Keratinocyte (primary cell): ENCODE results near the gene MAOB. TPM values are rescaled to one million over a fixed set of nuclear protein-coding genes. Genes with fewer than 3 reads are reported as not detected.

Experiments used
- DNase-seq: peaks from one replicate; pipeline ENCODE4 v3.0.0-alpha.2; 2011; ENCODE audit warnings: low read depth, missing footprints, low spot score
- FAIRE-seq: peaks from 2 replicates; lab custom pipeline; 2011; peaks lifted over from hg19 to GRCh38; lab: Jason Lieb, UNC
- H2AFZ ChIP-seq: 2 replicates; pipeline ENCODE4 v1.6.0; 2012; ENCODE audit warnings: low read length, control low read depth, inconsistent platforms; ENCODE audit not compliant: control insufficient read depth
- H3K27ac ChIP-seq: 2 replicates; pipeline ENCODE4 v1.5.1; 2011; ENCODE audit warnings: low read length; ENCODE audit not compliant: control insufficient read depth, insufficient read depth
- H3K27me3 ChIP-seq: 3 replicates; pipeline ENCODE4 v1.6.0; 2011; ENCODE audit warnings: low read length; ENCODE audit not compliant: control insufficient read depth, insufficient read depth; ENCODE audit errors: extremely low read depth
- H3K36me3 ChIP-seq, 2 experiments: 2 replicates in 1 of 2; 3 replicates in 1 of 2; pipeline ENCODE4 v1.5.1; 2011; ENCODE audit warnings: low read length in 2 of 2, mild to moderate bottlenecking in 1 of 2; ENCODE audit not compliant: control insufficient read depth in 2 of 2, insufficient read depth in 2 of 2; ENCODE audit errors: extremely low read depth in 1 of 2
- H3K4me1 ChIP-seq: 3 replicates; pipeline ENCODE4 v1.5.1; 2011; ENCODE audit warnings: low read length; ENCODE audit not compliant: control insufficient read depth, insufficient read depth; ENCODE audit errors: extremely low read depth
- H3K4me2 ChIP-seq: 3 replicates; pipeline ENCODE4 v1.6.0; 2011; ENCODE audit warnings: low read depth, low read length; ENCODE audit not compliant: control insufficient read depth, insufficient read depth; ENCODE audit errors: extremely low read depth
- H3K4me3 ChIP-seq, 3 experiments: fragments of 200-600 bp in 1 of 3; sonication (generic) in 1 of 3; 2 replicates in 2 of 3; 3 replicates in 1 of 3; pipeline ENCODE4 v1.5.1; 2011 to 2016; ENCODE audit warnings: low read length in 3 of 3, mild to moderate bottlenecking in 3 of 3, control low read depth in 2 of 3, inconsistent platforms in 1 of 3, low read depth in 1 of 3, mixed read lengths in 1 of 3, mixed run types in 1 of 3, moderate library complexity in 1 of 3; ENCODE audit not compliant: control insufficient read depth in 2 of 3, insufficient read depth in 2 of 3; ENCODE audit errors: extremely low read depth in 1 of 3
- H3K79me2 ChIP-seq: 2 replicates; pipeline ENCODE4 v1.6.0; 2012; ENCODE audit warnings: low read length; ENCODE audit not compliant: control insufficient read depth, insufficient read depth
- H3K9ac ChIP-seq: 3 replicates; pipeline ENCODE4 v1.6.0; 2011; ENCODE audit warnings: low read length; ENCODE audit not compliant: control insufficient read depth, insufficient read depth; ENCODE audit errors: extremely low read depth
- H3K9me1 ChIP-seq: 3 replicates; pipeline ENCODE4 v1.6.0; 2011; ENCODE audit warnings: low read length; ENCODE audit not compliant: control insufficient read depth, insufficient read depth; ENCODE audit errors: extremely low read depth
- H3K9me3 ChIP-seq: 2 replicates; pipeline ENCODE4 v1.5.1; 2012; ENCODE audit warnings: low read depth, low read length; ENCODE audit not compliant: control insufficient read depth
- H4K20me1 ChIP-seq: 3 replicates; pipeline ENCODE4 v1.6.0; 2011; ENCODE audit warnings: low read length; ENCODE audit not compliant: control insufficient read depth, insufficient read depth; ENCODE audit errors: extremely low read depth
- CTCF ChIP-seq, 3 experiments: IDR thresholded peaks in 1 of 3; conservative IDR thresholded peaks in 1 of 3; optimal IDR thresholded peaks in 1 of 3; 2 replicates in 2 of 3; 3 replicates in 1 of 3; pipeline versions ENCODE3 to v1.5.1; 2011; ENCODE audit warnings: low read length in 3 of 3, mild to moderate bottlenecking in 3 of 3, moderate library complexity in 2 of 3, control low read depth in 1 of 3, inconsistent platforms in 1 of 3; ENCODE audit not compliant: insufficient read depth in 2 of 3; ENCODE audit errors: extremely low read depth in 1 of 3
- EZH2 ChIP-seq: IDR thresholded peaks from one replicate; pipeline ENCODE4 v1.6.1; 2012; ENCODE audit warnings: inconsistent platforms, mild to moderate bottlenecking, low read length, moderate library complexity
- dilution Hi-C: fragments of 300-500 bp; cut with MboI; formaldehyde crosslinking; loops from one replicate; pipeline ENCODE4 v1.7.0; 2020; ENCODE audit warnings: low sequenced_read_pairs; ENCODE audit not compliant: extremely low pct_ligation_motif_present
- polyA plus RNA-seq, 5 experiments: library from polyadenylated mRNA; depleted of rRNA in 3 of 5; stranded (reverse) in 3 of 5; stranded (forward) in 1 of 5; unstranded in 1 of 5; fragments of >200 nt; gene quantifications; 1 replicate in 1 of 5; 2 replicates in 3 of 5; 3 replicates in 1 of 5; pipeline versions ENCODE4 v1.2.1 to v1.2.3, GENCODE V29; 2011 to 2012; ENCODE audit warnings: missing spikeins in 2 of 5, low read depth in 1 of 5, low replicate concordance in 1 of 5

Gene MAOB
- polyA plus RNA-seq, 1 donor (not counting 4 experiments of a cell fraction or from before 2014, with no cell fraction given): 0.24 TPM

- no peaks in the 10 kb centered on the region for H4K20me1 ChIP-seq
- no peak for FAIRE-seq
- dilution Hi-C loops: no loop called here
- no peak for DNase-seq
- H3K9me3 ChIP-seq: no peaks in the 10 kb centered on the region
- no peak overlapping the region for H3K9ac ChIP-seq
- no peak overlapping the region for H2AFZ ChIP-seq
- H3K79me2 ChIP-seq: no peaks in the 10 kb centered on the region
- peaks cover 2% of the 10 kb centered on the region for H3K27me3 ChIP-seq
- H3K4me2 ChIP-seq: no peak overlapping the region
- no peaks in the 10 kb centered on the region for H3K9me1 ChIP-seq
- H3K4me3 ChIP-seq: no peak overlapping the region
- H3K27ac ChIP-seq: no peak overlapping the region
- no peaks in the 10 kb centered on the region for H3K36me3 ChIP-seq
- no peak for TF ChIP-seq EZH2
- no peak for TF ChIP-seq CTCF (optimal IDR thresholded peaks at IDR 0.05 in 1 of 3, IDR thresholded peaks at IDR 0.05 in 1 of 3, conservative IDR thresholded peaks at IDR 0.05 in 1 of 3; ENCODE audit: extremely low read depth in 1 of 3, insufficient read depth in 2 of 3, low read length in 3 of 3)
- H3K4me1 ChIP-seq: no peaks in the 10 kb centered on the region
Observed at GRCh38 chrX:43758044-43758443, 124.2 kb downstream of the MAOB start.

GRCh38 chrX:43756076-43756475 is 126.2 kb downstream of the MAOB start:
- dilution Hi-C loops: no loop called here
- FAIRE-seq: no peak
- no peak overlapping the region for H2AFZ ChIP-seq

More at GRCh38 chrX:43756076-43756475, 126.2 kb downstream of the MAOB start:
- Histone ChIP-seq H3K4me2 (no peak overlapping the region), H3K4me3 (no peak overlapping the region), H3K9ac (no peak overlapping the region), H3K9me3 (no peaks in the 10 kb centered on the region), H4K20me1 (no peaks in the 10 kb centered on the region), H3K4me1 (no peaks in the 10 kb centered on the region), H3K9me1 (no peaks in the 10 kb centered on the region), H3K27ac (no peak overlapping the region), H3K36me3 (no peaks in the 10 kb centered on the region), H3K27me3 (peaks cover 2% of the 10 kb centered on the region), H3K79me2 (no peaks in the 10 kb centered on the region)
- TF ChIP-seq CTCF (optimal IDR thresholded peaks at IDR 0.05 in 1 of 3, IDR thresholded peaks at IDR 0.05 in 1 of 3, conservative IDR thresholded peaks at IDR 0.05 in 1 of 3; ENCODE audit: extremely low read depth in 1 of 3, insufficient read depth in 2 of 3, low read length in 3 of 3) (no peak), EZH2 (no peak)
- DNase-seq: no peak
